ENCODE results near the gene NTHL1.

Gene NTHL1

DNA sequence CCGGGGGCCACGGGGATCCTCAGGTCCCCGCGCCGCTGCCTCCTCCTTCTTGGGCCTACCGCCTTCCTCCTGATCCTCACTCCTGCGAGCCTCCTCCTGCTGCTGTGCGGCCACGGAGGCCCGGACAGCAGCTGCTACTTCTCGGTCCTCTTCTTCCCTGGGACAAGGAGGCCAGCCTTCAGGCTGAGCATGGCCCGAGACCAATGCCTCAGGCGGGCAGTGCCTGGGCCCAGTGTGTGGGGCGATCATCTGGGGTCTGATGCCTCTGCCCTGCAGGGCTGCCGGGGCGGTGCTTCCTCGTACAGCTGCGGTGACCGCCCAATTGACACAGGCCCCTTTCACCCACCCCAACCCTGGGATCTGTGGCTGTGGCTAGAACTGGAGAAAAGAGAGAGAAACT, 46.6 kb downstream of the NTHL1 start:
- DNase-seq (ENCODE audit: low read depth), result no peak
- no peak overlapping the region for H3K4me3 ChIP-seq (ENCODE audit: low read length)
- TF ChIP-seq, protein P1, sequence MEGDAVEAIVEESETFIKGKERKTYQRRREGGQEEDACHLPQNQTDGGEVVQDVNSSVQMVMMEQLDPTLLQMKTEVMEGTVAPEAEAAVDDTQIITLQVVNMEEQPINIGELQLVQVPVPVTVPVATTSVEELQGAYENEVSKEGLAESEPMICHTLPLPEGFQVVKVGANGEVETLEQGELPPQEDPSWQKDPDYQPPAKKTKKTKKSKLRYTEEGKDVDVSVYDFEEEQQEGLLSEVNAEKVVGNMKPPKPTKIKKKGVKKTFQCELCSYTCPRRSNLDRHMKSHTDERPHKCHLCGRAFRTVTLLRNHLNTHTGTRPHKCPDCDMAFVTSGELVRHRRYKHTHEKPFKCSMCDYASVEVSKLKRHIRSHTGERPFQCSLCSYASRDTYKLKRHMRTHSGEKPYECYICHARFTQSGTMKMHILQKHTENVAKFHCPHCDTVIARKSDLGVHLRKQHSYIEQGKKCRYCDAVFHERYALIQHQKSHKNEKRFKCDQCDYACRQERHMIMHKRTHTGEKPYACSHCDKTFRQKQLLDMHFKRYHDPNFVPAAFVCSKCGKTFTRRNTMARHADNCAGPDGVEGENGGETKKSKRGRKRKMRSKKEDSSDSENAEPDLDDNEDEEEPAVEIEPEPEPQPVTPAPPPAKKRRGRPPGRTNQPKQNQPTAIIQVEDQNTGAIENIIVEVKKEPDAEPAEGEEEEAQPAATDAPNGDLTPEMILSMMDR (conservative IDR thresholded peaks at IDR 0.05; ENCODE audit: low read depth, low read length), result no peak

DNA sequence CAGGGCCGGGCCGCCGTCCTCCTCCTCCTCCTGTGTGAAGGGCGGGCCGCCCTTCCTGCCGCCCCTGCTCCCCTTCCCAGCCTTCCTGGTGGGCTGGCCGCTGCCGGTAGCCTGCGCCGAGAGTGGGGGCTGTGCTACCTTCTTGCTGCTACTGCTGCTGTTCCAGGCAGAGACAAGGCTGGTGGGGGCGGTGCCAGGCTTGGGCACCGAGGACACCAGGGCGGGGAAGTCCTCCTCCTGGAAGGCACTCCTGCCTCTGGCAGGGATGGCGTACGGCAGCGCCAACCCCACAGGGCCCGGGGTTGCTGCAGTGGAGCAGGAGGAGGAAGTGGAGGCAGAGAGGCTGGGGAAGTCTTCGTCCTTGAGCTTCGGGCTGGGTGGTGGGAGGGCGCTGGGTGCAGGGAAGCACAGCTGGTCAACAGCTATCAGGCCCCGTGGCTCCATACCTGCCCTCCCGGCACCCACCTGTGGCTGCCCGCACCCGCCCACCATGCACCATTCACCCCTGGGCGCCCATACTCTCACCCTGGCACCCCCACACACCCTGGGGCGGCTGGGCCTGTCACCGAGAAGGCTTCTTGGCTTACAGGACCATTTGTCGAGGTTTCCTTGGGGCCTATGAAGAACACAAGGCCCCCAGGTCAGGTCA, 47.6 kb downstream of the NTHL1 start:
- DNase-seq (ENCODE audit: low read depth), result no peak
- TF ChIP-seq, protein P1 (conservative IDR thresholded peaks at IDR 0.05; ENCODE audit: low read depth, low read length), result no peak
- H3K4me3 ChIP-seq (ENCODE audit: low read length), result no peak overlapping the region

DNA sequence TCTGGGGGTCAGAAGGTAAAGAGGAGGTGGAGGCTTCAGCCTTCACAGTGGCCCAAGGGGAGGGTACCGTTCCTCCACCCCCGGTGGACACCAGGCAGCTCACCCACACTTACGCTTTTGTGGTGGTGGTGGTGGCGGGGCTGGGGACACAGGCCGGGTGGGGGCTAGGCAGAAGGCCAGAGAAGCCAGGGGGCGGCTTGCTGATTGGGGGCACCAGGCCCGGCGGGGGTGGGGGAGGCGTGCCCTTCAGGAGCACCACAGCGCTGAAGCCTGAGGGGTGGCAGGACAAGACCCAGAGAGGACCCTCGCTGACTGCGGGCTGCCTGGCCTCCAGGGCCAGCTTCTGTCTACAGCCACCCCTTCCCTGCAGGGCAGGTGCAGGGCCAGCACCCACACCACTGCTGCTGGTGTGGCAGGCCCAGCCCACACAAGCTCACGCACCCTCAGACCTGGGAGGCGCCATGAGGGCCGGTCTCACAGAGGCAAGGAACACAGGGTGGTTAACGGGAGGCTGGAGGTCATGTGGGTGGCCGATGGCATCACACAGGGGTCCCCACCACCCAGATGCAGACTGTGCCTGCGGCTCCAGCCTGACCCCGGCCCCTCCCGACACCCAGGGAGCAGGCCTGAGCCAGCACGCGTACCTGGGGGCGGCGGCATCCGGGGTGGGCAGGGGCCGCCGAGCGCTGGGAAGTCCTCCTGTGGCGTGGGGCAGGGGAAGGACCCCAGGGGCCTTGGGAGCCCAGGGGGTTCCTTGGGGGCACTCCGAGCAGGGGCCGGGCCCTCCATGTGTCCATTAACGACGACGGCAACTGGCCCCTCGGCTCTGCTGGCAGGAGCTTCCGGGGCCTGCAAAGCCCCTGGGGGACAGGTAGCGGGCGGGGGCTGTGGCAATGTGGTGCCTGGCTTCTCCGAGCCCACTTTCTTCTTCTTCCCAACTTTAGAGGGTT, 48.5 kb downstream of the NTHL1 start:
- DNase-seq (ENCODE audit: low read depth), result no peak
- TF ChIP-seq, protein P1 (conservative IDR thresholded peaks at IDR 0.05; ENCODE audit: low read depth, low read length), result no peak
- no peak overlapping the region for H3K4me3 ChIP-seq (ENCODE audit: low read length)

DNA sequence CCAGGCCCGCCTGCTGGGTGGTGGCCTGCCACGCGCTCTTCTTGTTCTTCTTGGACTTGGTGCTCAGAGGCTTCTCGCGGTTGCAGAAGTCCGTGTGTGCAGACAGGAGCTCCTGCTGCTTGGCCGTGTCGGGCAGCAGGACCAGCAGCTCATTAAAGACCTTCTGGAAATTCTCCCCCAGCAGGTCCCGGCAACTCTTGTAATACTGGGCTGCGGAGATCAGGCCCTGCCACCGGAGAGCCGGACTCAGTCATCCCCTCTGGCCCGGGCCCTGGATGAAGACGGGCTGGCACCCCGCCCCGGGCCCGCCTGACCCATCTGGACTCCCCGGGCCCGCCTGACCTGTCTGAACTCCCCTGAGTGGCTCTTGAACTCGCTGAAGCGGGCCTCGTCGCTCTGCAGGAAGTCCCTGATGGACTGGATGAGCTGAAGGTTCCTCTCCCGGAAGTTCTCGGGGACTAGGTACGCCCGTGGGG, 49.2 kb downstream of the NTHL1 start:
- no peak for DNase-seq (ENCODE audit: low read depth)
- no peak overlapping the region for H3K4me3 ChIP-seq (ENCODE audit: low read length)
- TF ChIP-seq, protein P1 (conservative IDR thresholded peaks at IDR 0.05; ENCODE audit: low read depth, low read length), result no peak

DNA sequence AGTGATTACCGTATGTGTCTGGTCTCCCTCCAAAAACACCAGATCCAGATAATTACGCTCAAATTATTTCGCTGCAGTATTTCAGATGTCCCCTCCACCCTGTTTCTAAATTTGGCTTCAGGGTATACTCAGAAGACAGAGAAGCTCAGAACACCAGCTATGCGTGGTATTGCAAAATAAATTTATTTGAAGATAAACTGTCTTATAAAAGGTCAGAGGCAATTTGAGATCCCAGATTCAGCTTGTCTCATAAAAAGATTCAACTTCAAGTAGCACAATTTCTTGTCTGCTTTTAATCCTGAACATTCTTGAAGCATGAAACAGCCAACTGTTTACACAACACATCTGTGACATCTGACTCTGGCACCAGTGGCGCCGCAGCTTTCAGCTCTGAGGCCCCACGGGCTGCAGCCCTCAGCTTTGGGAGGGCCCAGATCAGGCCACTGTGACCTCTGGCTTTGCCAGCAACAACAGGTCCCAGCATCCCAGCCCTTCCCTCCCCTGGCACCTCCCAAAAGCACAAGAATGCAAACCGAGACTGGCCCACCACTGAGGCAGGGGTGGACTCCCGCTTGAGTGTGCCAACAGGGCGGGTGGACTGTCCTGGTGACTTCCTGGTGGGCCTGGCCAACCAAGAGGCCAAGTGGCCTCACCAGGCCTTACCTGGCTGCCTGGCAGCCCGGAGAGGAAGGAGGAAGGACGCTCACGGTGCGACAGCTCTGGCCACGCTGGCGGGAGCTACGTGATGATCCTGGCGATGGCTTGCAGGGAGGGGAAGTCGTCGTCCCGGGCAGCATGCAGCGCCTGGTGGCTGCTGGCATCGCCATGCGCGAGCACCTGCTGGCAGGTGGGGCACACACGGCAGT, 49.9 kb downstream of the NTHL1 start:
- TF ChIP-seq, protein P1 (conservative IDR thresholded peaks at IDR 0.05; ENCODE audit: low read depth, low read length), result no peak
- DNase-seq (ENCODE audit: low read depth), result no peak
- H3K4me3 ChIP-seq (ENCODE audit: low read length), result no peak overlapping the region

DNA sequence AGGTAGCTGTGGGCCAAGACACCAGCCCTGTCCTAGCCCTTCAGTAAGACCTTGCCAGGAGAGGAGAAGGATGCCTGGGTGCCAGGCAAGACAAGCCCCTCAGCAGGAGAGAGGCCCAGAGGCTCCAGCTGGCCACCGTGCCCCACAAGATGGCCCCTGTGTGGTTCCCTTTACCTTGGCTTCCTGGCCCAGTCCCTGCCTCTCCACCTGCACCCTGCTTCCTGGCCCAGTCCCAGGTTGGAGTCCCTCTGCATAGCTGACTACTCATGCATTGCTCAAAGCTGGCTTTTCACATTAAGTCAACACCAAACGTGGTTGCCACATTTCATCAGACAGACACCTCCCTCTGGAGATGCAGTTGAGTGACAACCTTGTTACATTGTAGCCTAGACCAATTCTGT, 53.9 kb downstream of the NTHL1 start:
- DNase-seq (ENCODE audit: low read depth), result no peak
- H3K4me3 ChIP-seq (ENCODE audit: low read length), result no peak overlapping the region
- TF ChIP-seq, protein P1 (conservative IDR thresholded peaks at IDR 0.05; ENCODE audit: low read depth, low read length), result no peak
